Measurements from ENCODE around the gene SPTBN4.
"Not testable (repeated sequence)": the region's sequence is repeated elsewhere in the genome, so short reads cannot be mapped to it uniquely, and the experiment has no call there.

Gene SPTBN4

DNA sequence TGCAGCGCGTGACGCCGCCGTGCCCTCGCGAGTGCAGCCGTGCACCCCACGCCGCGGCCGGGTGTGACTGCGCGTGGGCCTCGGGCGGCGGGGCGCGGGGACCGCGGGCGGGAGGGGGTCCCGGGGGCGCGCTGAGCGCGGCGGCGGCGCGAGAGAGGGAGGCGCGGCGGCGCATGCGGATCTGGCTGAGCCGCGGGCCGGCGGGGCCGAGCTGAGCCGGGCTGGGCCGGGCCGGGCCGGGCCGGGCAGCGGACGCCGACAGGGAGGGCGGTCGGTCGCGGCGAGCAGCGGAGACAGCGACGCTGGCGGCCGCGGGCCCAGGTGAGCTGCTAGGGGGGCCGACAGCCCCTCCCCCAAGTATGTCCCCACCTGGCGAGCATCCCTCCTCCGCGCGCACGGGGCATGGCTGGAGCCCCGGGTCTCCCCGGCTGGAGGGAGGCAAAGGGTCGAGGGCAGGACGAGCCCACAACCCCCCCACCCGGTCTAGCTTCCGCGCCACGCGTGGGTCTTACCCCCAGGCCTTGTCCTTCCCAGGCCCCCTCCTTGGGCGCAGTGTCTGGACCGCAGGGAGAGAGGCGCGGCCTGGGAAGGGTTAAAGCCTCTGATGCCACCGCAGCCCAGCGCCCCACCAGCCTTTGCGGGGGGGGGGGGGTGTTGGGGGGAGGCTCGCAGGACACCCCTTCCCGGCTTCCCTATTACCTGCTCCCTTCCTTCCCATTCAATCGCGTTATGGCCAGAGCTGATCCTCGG is at the start of gene SPTBN4:
Gene SPTBN4 (plus strand): TSS at position 17 of the 750 bp plus-strand sequence. CDS start 5,621 bp downstream, outside the sequence.
- no peak for DNase-seq

GRCh38 chr19:40417643-40417981 is 49.2 kb upstream of the SPTBN4 start:
- DNase-seq = no peak

DNA sequence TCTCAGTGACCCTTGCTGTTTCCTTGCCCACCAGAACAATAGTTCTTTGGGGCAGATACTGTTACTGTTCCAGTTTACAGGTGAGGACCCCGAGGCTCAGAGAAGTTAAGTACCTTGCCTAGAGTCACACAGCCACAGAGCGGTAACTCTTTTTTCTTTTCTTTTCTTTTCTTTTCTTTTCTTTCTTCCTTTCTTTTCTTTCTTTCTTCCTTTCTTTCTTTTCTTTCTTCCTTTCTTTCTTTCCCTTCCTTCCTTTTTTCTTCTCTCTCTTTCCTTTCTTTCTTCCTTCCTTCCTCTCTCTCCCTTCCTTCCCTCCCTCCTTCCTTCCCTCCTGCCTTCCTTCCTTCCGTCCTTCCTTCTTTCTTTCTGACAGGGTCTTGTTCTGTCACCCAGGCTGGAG is 48.8 kb upstream of the SPTBN4 start:
- no peak for DNase-seq

- DNase-seq = no peak
These were observed 47.7 kb upstream of the SPTBN4 start for GRCh38 chr19:40419066-40419612.

GRCh38 chr19:40419780-40420179 is 47.0 kb upstream of the SPTBN4 start:
- DNase-seq = no peak

DNA sequence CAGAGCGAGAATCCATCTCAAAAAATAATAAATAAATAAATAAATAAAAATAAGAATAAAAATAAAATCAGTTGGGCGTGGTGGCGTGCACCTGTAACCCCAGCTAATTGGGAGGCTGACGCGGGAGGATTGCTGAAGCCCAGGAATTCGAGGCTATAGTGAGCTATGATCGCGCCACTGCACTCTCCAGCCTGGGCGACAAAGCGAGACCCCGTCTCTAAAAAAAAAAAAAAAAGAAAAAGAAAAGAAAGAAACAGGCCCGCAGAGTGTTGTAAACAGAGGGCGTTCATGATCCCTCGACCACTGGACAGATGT is 46.4 kb upstream of the SPTBN4 start:
- no peak for DNase-seq

DNA sequence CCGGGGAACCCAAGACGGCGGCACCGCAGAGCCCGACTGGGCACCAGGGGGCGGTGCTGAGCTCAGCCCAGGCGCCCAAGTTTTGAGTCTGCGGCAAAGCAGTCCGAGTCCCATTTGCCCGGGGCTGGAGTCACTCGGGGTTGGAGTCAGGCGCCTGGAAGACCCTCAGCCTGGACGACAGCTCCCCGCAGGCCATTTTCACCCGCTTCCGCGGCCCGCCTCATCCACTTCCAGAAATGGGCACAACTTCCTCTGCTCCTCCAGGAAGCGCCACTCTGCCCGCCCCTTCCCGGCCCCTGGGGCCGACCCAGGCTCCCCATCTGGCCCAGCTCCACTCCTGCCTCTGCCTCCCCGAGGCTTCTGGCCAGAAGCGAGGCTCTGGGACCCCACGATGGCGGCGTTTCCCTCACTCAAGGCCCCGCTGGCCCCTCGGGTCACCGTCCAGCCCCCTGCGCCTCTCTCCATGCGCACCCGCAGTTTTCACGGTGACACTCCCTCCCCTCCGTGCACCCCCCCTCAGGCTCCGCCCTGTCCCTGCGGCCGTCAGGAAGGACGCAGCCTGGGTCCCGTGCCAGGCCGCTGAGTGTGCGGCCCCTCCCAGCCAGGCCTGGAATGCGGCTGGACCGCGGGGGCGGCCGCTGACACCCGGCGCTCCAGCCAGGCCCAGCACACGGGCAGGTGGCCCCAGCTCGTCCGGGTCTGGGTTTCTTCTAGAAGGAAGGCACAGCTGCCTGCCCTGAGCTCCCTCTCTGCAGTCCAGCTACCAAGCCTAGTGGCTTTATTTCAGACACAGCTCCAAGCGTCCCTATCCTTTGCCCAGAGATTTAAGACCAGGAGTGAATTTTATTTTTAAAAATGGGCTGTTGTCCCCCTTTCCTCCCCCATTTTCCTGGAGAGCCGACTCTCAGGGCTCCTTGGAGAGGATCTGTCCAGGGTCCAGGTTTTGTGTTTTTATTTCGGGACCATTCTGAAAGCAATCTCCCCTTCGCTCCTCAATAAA is 45.7 kb upstream of the SPTBN4 start:
- DNase-seq = peak; percentile 79

GRCh38 chr19:40421993-40422747 is 44.6 kb upstream of the SPTBN4 start:
- DNase-seq = no peak

GRCh38 chr19:40422748-40423566 is 43.8 kb upstream of the SPTBN4 start:
- no peak for DNase-seq

DNA sequence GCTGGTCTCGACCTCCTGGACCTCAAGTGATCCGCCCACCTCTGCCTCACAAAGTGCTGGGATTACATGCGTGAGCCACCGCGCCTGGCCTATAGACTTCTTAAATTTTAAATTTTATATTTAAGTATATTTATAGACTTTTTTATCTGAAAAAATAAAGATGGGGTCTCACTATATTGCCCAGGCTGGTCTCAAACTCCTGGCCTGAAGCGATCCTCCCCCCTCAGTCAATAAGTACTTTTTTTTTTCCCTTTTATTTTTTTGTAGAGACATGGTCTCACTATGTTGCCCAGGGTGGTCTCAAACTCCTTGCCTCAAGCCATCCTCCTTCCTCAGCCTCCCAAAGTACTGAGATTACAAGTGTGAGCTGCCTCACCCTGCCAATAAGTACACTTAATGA is 42.9 kb upstream of the SPTBN4 start:
- DNase-seq = no peak

DNA sequence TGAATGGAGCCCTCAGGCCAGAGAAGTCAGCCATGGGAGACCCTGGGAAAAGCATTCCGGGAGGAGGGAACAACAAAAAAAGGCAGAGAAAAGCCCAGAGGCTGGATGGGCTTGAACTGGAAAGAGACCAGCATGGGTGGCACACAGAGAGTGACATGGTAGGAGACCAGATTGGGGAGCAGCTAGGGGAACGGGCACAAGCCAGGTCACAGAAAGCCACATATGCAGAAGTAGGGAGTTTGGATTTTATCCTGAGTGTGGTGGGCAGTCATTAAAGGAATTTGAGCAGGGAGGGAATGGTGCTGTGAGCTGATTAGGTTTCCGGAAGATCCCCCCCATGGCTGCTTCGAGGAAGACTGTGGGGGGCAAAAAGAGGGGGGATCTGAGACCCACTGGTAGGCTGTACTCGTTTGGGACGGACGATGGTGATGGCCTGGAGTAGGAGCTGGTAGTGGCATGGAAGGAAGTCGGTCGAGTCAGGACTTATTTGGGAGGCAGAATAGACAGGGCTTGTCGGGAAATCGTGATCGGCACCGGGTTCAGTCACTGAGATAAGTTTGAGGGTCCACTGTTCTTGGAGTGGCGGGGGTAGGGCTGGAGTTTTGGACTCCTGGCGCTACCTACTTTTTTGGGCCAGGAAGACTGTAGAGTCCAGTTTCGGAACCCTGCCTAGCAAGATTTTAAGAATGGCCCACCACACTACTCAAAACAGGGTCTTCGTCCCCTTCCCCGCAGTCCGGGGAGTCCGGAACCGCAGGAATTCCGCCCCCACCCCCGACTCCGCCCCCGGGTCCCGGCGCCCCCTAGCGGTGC is 42.0 kb upstream of the SPTBN4 start:
- peak; percentile 42 for DNase-seq

DNA sequence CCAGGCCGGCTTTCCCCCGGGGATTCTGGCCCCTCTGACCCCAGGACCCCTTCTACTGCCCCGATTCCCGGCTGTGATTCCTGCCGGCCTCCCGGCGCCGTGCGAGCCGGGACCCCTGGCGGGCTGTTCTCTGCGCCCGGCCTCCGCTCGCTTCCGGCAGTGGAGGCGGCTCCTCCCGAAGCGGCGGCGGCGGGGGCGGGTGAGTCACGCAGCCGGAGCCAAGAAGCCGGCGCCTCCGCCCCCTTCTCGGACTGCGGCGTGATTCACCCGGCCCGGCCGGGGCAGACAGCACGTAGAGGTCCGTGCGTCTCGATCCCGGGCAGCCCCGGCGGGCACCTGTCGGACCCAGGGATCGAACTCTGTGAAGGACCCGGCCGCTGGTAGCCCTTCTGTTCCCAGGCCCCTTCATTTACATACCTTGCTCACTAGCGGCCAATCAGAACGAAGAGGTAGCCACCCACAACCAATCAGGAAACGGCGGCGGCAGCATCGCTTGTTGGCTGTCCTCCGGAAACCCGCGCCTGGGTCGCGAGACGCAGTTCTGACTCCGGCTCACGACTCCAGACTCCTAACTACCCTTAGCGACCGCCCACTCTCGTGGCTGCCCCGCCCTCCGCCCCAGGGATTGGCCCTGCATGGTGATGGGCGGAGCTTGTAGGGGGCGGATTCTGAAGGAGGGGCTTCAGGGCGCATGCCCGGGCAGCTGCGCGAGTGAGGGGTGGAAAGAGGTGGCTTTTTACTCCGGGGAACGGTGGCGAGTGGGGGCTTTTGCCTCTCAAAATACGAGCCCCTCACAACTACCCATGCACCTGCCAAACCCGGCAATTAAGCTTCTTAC is 41.1 kb upstream of the SPTBN4 start, which contains the start of gene SERTAD1:
Gene SERTAD1 (minus strand): TSS at position 543 of the 838 bp plus-strand sequence. CDS start 2,446 bp downstream, outside the sequence.
- peak; percentile 99 for DNase-seq

- DNase-seq = not testable (repeated sequence)
These were observed 38.6 kb upstream of the SPTBN4 start for GRCh38 chr19:40428197-40428596.

DNA sequence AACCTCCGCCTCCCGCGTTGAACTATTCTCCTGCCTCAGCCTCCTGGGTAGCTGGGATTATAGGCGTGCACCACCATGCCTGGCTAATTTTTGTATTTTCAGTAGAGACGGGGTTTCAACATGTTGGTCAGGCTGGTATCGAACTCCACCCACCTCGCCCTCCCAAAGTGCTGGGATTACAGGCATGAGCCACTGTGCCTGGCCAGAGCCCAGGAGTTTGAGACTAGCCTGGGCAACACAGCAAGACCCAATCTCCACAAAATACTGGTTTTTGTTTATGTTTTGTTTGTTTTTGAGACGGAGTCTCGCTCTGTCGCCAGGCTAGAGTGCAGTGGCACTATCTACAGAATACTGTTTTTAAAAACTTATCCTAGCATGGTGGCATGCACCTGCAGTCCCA is 36.6 kb upstream of the SPTBN4 start:
- DNase-seq = not testable (repeated sequence)

GRCh38 chr19:40431698-40432097 is 35.1 kb upstream of the SPTBN4 start:
- no peak for DNase-seq

GRCh38 chr19:40432760-40433159 is 34.0 kb upstream of the SPTBN4 start:
- not testable (repeated sequence) for DNase-seq

DNA sequence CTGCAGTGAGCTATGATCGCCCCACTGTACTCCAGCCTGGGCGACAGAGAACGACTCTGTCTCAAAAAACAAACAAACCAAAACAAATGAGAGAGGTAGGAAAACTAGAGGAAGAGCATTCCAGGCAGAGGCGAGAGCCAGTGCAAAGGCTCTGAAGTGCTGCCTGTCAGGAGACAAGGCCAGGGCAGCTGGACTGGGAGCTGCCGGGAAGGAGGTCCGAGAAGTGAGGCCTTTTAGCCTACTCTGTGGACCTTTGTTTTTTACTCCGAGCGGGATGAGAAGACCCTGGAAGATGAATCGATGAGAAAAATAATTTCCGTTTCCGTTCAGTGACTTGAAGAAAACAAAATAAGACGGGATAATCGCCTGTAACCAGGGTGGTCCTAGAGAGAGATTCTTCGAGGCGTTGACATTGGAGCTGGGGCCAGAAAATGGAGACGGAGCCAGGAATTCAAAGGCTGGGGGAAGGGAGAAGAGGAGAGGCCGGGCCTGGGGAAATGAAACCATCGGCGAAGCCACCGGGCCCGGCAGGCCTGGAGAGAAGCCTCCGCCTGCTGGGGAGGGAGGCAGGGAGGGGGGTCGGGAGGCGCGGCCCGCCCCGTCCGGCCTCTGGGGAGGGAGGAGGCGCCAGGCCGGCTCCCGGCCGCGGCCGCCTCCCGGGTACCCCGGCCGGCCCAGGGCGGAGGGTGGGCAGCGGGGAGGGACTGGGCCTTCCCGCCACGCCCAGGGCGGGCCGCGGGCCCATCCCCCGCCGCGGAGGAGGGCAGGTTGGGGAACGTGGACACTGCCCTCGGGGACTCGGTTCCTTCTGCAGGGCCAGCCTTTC is 33.2 kb upstream of the SPTBN4 start:
- DNase-seq = peak; percentile 67

DNA sequence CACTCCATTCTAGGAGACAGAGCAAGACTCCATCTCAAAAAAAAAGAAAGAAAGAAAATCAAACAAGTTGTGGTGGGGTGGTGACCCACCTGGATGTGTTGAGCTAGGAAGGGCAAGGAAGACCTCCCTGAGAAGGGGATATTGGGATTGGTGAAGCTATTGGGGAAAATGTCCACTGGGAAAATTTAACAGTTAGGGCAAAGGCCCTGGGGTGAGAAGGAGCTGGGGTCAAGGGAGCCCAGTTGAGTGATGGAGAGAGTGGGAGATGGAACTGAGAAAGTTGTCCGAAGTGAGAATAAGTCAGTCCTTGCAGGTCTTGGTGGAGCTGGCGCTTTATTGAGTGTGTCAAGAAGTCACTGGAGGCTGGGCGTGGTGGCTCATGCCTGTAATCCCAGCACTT is 28.5 kb upstream of the SPTBN4 start:
- DNase-seq = no peak

DNA sequence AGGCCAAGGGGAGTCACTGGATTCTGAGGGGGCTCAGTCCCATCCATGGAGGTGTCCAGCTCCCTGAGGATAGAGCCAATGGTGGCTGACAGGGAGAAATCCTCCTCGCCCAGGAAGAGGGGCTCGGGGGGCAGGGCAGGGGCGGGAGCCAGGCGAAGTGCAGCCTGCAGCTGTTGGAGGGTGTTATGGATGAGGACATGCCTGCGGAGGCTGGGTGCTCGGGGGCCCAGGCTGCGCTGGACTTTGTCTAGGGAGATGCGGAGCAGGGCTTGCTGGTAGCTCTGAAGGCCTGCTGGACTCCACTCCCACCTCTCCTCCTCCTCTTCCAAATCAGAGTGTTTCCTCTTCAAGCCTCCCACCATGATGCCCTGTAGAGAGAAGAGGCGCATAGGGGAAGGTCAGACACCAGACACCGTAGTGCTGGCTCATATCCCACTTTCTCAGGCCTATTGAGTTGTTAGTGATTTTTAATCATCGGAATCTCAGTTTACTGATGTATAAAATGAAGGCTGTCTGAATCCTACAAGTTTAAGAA is 25.0 kb upstream of the SPTBN4 start:
- no peak for DNase-seq
